ENCODE data around the gene PMFBP1. TPM values are rescaled to one million over a fixed set of nuclear protein-coding genes. Genes with fewer than 3 reads are reported as not detected.

Gene PMFBP1
- total RNA-seq, 1 experiment from 2014 or later = 5.6 TPM

- Histone ChIP-seq H2AFZ (ENCODE audit: low read depth, low read length, poor library complexity, severe bottlenecking) (no peak overlapping the region), H3K36me3 (ENCODE audit: control insufficient read depth in 1 of 2, insufficient read depth in 2 of 2, low read length in 2 of 2) (no peaks in the 10 kb centered on the region), H3K4me2 (ENCODE audit: low read length) (no peak overlapping the region), H3K9ac (ENCODE audit: low read length) (no peak overlapping the region), H3K4me3 (replicated peaks in 1 of 2; ENCODE audit: low read depth in 1 of 2, low read length in 2 of 2) (no peak overlapping the region), H3K27ac (ENCODE audit: low read depth, low read length) (no peak overlapping the region), H4K20me1 (ENCODE audit: insufficient read depth) (no peaks in the 10 kb centered on the region), H3K9me3 (ENCODE audit: control insufficient read depth in 1 of 2, insufficient read depth in 1 of 2, low read depth in 1 of 2, low read length in 2 of 2) (no peaks in the 10 kb centered on the region), H3K27me3 (ENCODE audit: insufficient read depth, low read length) (no peaks in the 10 kb centered on the region), H3K4me1 (ENCODE audit: control insufficient read depth in 1 of 2, insufficient read depth in 2 of 2, low read length in 2 of 2) (peaks cover 0 to under 1% of the 10 kb centered on the region in 2 experiments; a peak in 1 of 4 replicates), H3K9me2 (ENCODE audit: insufficient read depth) (no peaks in the 10 kb centered on the region), H3K79me2 (ENCODE audit: insufficient read depth, low read length) (no peaks in the 10 kb centered on the region)
- ATAC-seq (no peak), DNase-seq (ENCODE audit: low read depth, low spot score) (no peak)
- ChIA-PET POLR2A (no interaction called here), CTCF (interaction anchor here (0.7 to 2.2 kb wide), 6 partner anchors 9 to 1753 kb away, joined by 3 to 15 read pairs (median 3); no protein-coding TSS in a partner anchor), RAD21 (ENCODE audit: low non-redundant PET in 1 of 2, low total read pairs in 2 of 2, uncharacterized antibody in 2 of 2, unreplicated experiment in 2 of 2) (no interaction called here)
- intact Hi-C loops (cut with micrococcal nuclease) = loop anchor here (5.0 kb wide), 1 partner anchor 1751 kb away; no protein-coding TSS in a partner anchor
- TF ChIP-seq TCF7L2 (IDR thresholded peaks at IDR 0.05; ENCODE audit: borderline replicate concordance, extremely low read depth, insufficient read depth, insufficient read length) = no peak
- TF ChIP-seq YY1 (IDR thresholded peaks at IDR 0.05; ENCODE audit: extremely low read depth, insufficient replicate concordance, low read depth, low read length) = no peak
- no peak for TF ChIP-seq RAD21 (IDR thresholded peaks at IDR 0.05; ENCODE audit: low read depth)
- no peak for TF ChIP-seq ZFX (IDR thresholded peaks at IDR 0.05)
- TF ChIP-seq ZBTB33 (IDR thresholded peaks at IDR 0.05; ENCODE audit: extremely low read depth, insufficient replicate concordance, low read length) = no peak
- no peak for TF ChIP-seq SRF (IDR thresholded peaks at IDR 0.05; ENCODE audit: low read depth)
- no peak for TF ChIP-seq EGR1 (IDR thresholded peaks at IDR 0.05; ENCODE audit: low read depth)
- no peak for TF ChIP-seq FOSL1 (IDR thresholded peaks at IDR 0.05; ENCODE audit: low read depth)
- no peak for TF ChIP-seq ZNF274 (IDR thresholded peaks at IDR 0.05; ENCODE audit: low read depth, low read length)
- no peak for TF ChIP-seq POLR2AphosphoS5 (IDR thresholded peaks at IDR 0.05; ENCODE audit: low read depth, low read length)
- TF ChIP-seq MAX (IDR thresholded peaks at IDR 0.05) = no peak
- no peak for TF ChIP-seq REST (IDR thresholded peaks at IDR 0.05; ENCODE audit: low read depth)
- no peak for TF ChIP-seq EZH2 (IDR thresholded peaks at IDR 0.05)
- TF ChIP-seq CTCF (IDR thresholded peaks at IDR 0.05 in 2 of 3, conservative IDR thresholded peaks at IDR 0.05 in 1 of 3; ENCODE audit: borderline replicate concordance in 1 of 3, insufficient read depth in 1 of 3, low read depth in 2 of 3, low read length in 2 of 3) = no peak
- no peak for TF ChIP-seq SIN3A (IDR thresholded peaks at IDR 0.05; ENCODE audit: low read depth)
- no peak for TF ChIP-seq EZH2phosphoT487 (IDR thresholded peaks at IDR 0.05; ENCODE audit: borderline replicate concordance)
- no peak for TF ChIP-seq CBX3 (IDR thresholded peaks at IDR 0.05; ENCODE audit: low read depth)
- no peak for TF ChIP-seq CEBPB (IDR thresholded peaks at IDR 0.05; ENCODE audit: low read depth)
- no peak for TF ChIP-seq ELF1 (IDR thresholded peaks at IDR 0.05; ENCODE audit: borderline replicate concordance, low read depth)
- no peak for TF ChIP-seq SP1 (IDR thresholded peaks at IDR 0.05; ENCODE audit: low read depth)
- BruUV-seq (replicated peaks) = no TSS peak
These were observed 46.1 kb downstream of the PMFBP1 start for GRCh38 chr16:72125635-72126428.

All from HCT116 (cell line).